SU-DHL-6 (cell line): Measurements from ENCODE around the gene NHS.

Source experiments
- CTCF ChIP-seq: fragments of 200-600 bp; sonication (generic); IDR thresholded peaks from one replicate; pipeline ENCODE4 v1.5.1; 2017; ENCODE audit warnings: antibody characterized with exemption, mild to moderate bottlenecking, low read length, moderate library complexity; ENCODE audit not compliant: insufficient read depth, poor library complexity, severe bottlenecking
- EZH2phosphoT487 ChIP-seq: fragments of 200-600 bp; sonication (generic), shearing (Covaris generic); conservative IDR thresholded peaks from 2 replicates; pipeline ENCODE4 v1.6.1; 2018; ENCODE audit warnings: mild to moderate bottlenecking, antibody characterized with exemption, low read length, moderate library complexity, mixed read lengths

DNA sequence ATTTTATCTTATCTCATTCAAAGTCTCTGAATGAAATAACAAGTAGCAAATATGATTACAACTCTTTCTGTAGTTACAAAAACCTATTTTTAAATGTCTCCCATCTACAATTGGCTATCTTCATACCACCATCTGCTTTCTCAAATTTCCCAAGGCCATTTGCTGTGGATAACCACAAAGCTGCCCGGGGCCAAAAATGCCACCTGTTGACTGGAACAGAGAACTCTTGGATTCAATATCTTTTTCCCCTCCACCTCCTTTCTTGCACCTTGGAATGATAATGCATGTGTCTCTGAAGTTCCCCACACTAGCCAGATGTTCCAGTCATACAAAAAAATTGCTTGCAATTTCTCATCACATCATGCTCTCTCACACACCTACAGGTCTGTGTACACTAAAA is 269.0 kb downstream of the NHS start:
- TF ChIP-seq CTCF (no peak), EZH2phosphoT487 (no peak)
